H7 (cell line): ENCODE measurements around the gene SIRT2. TPM values are rescaled to one million over a fixed set of nuclear protein-coding genes. Genes with fewer than 3 reads are reported as not detected.
A peak's percentile ranks its signal among the peaks of the same experiment; 100 is the strongest.
"Not testable (repeated sequence)": the region's sequence is repeated elsewhere in the genome, so short reads cannot be mapped to it uniquely, and the experiment has no call there.

Experiments used
- DNase-seq: peaks from one replicate; pipeline ENCODE4 v3.0.0; 2012
- H3K27me3 ChIP-seq: 2 replicates; pipeline ENCODE4 v1.6.0; 2011; ENCODE audit warnings: mild to moderate bottlenecking, low read length; ENCODE audit not compliant: control insufficient read depth, insufficient read depth
- H3K36me3 ChIP-seq: replicated peaks from 2 replicates; pipeline ENCODE4 v1.5.1; 2011; ENCODE audit warnings: low read length; ENCODE audit not compliant: control insufficient read depth, insufficient read depth
- H3K4me3 ChIP-seq: 2 replicates; pipeline ENCODE4 v1.5.1; 2011; ENCODE audit warnings: low read depth, mild to moderate bottlenecking, control low read depth, low read length, moderate library complexity; ENCODE audit not compliant: insufficient read depth
- total RNA-seq: library from RNA; depleted of rRNA; stranded (reverse); fragments of >200 nt; shearing (Covaris generic); gene quantifications from 2 replicates; pipeline ENCODE4 v1.2.3, GENCODE V29; 2014

The SIRT2 gene
- total RNA-seq, 1 experiment from 2014 or later, result 11.6 TPM

GRCh38 chr19:38893341-38893771, 6.1 kb downstream of the SIRT2 start:
- H3K27me3 ChIP-seq, result peaks cover 4% of the 10 kb centered on the region; the same call in 1 of the 2 replicates
- DNase-seq, result peak; percentile 52
- H3K36me3 ChIP-seq, result no peaks in the 10 kb centered on the region
- no peak overlapping the region for H3K4me3 ChIP-seq

GRCh38 chr19:38892841-38893240, 6.6 kb downstream of the SIRT2 start:
- Histone ChIP-seq H3K36me3 (no peaks in the 10 kb centered on the region), H3K4me3 (no peak overlapping the region), H3K27me3 (peaks cover under 1% of the 10 kb centered on the region; the same call in 1 of the 2 replicates)
- peak; percentile 75 for DNase-seq

DNA sequence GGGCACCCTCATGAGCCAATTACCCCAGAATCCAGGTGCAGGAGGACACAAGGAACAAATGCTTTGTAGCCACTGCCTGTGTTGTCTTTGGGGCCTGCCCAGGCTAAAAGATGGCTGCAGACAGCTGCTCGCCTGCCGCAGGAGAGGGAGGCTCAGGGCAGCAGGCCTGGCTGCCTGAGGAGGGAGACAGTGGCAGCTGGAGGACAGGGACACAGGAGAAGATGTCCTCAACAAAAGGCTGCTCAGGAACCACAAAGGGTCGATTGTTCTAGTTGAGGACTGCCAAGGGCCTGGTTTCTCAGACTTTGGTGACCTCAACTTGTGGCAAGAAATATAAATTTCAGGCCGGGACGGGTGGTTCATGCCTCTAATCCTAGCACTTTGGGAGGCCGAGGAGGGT, 7.6 kb downstream of the SIRT2 start:
- DNase-seq, result peak; percentile 27
- Histone ChIP-seq H3K27me3 (no peaks in the 10 kb centered on the region), H3K4me3 (no peak overlapping the region), H3K36me3 (no peaks in the 10 kb centered on the region)

- no peak for DNase-seq
- Histone ChIP-seq H3K4me3 (no peak overlapping the region), H3K36me3 (no peaks in the 10 kb centered on the region), H3K27me3 (no peaks in the 10 kb centered on the region)
Measured at GRCh38 chr19:38890686-38891085, 8.7 kb downstream of the SIRT2 start.

GRCh38 chr19:38889803-38890202, 9.6 kb downstream of the SIRT2 start:
- DNase-seq, result peak; percentile 25
- no peaks in the 10 kb centered on the region for H3K36me3 ChIP-seq

DNA sequence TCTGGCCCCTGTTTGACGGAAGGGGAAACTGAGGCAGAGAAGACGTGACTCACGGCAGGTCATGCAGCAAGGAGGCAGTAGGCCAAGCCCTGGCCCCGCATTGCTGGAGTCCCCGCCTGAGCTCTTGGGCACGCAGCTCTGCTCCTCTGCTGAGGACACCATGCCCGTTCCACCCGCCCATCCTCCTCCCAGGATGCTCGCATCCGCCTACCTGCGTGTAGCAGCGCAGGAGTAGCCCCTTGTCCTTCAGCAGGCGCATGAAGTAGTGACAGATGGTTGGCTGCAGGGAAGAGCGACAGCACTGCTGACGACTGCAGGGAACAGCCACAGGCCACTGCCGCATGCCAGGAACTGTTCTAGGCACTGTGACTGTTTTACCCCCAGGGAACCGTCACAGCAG, 10.5 kb downstream of the SIRT2 start:
- peak; percentile 27 for DNase-seq
- Histone ChIP-seq H3K4me3 (no peak overlapping the region), H3K36me3 (no peaks in the 10 kb centered on the region)

More at GRCh38 chr19:38889803-38890202, 9.6 kb downstream of the SIRT2 start:
- H3K27me3 ChIP-seq, result no peaks in the 10 kb centered on the region
- H3K4me3 ChIP-seq, result no peak overlapping the region

GRCh38 chr19:38884691-38885090, 14.7 kb downstream of the SIRT2 start:
- H3K27me3 ChIP-seq, H3K36me3 ChIP-seq, DNase-seq, H3K4me3 ChIP-seq: not testable (repeated sequence)

More for the DNA sequence above, 10.5 kb downstream of the SIRT2 start:
- H3K27me3 ChIP-seq, result no peaks in the 10 kb centered on the region

- no peaks in the 10 kb centered on the region for H3K36me3 ChIP-seq
- H3K4me3 ChIP-seq, result no peak overlapping the region
- H3K27me3 ChIP-seq, result no peaks in the 10 kb centered on the region
- DNase-seq, result no peak
Measured at GRCh38 chr19:38883286-38883685, 16.1 kb downstream of the SIRT2 start.

- H3K4me3 ChIP-seq, result no peak overlapping the region
- peak; percentile 72 for DNase-seq
- H3K36me3 ChIP-seq, result no peaks in the 10 kb centered on the region
- H3K27me3 ChIP-seq, result no peaks in the 10 kb centered on the region
Measured at GRCh38 chr19:38880882-38881609, 18.4 kb downstream of the SIRT2 start.

GRCh38 chr19:38880076-38880881, 19.1 kb downstream of the SIRT2 start:
- H3K36me3 ChIP-seq, result no peaks in the 10 kb centered on the region
- H3K4me3 ChIP-seq, result no peak overlapping the region
- DNase-seq, result peak; percentile 65
- no peaks in the 10 kb centered on the region for H3K27me3 ChIP-seq

DNA sequence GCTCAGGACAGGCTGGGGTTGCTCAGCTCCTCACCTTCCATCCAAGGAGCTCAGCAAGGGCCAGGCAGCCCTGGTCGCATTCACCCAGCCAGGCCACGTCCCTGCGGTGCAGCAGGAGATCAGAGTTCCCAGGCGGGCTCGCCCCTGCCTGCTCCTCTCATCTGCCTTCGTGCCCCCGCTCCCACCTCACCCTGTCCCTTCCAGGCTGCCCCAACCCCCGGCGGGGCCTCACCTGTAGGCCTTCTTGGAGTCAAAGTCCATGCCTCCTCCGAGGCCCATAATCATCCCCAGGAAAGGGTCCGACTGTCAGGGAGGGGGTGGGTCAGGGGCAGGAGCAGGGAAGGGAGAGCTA, 20.0 kb downstream of the SIRT2 start:
- H3K27me3 ChIP-seq, result no peaks in the 10 kb centered on the region
- H3K4me3 ChIP-seq, result no peak overlapping the region
- H3K36me3 ChIP-seq, result no peaks in the 10 kb centered on the region
- peak; percentile 37 for DNase-seq

GRCh38 chr19:38878575-38879399, 20.6 kb downstream of the SIRT2 start:
- Histone ChIP-seq H3K4me3 (no peak overlapping the region), H3K36me3 (no peaks in the 10 kb centered on the region), H3K27me3 (no peaks in the 10 kb centered on the region)
- peak; percentile 60 for DNase-seq

- H3K4me3 ChIP-seq, result no peak within 1 kb of the TSS
- H3K36me3 ChIP-seq, result no peaks in the 10 kb centered on the region
- DNase-seq, result peak; percentile 66
- H3K27me3 ChIP-seq, result no peaks in the 10 kb centered on the region
Measured at GRCh38 chr19:38877781-38878574, 21.4 kb downstream of the SIRT2 start, which contains the start of gene RINL. RINL (minus strand) TSS chr19:38878275; CDS start chr19:38876742, 1,533 bp downstream.
